Spleen (tissue), 11 donors: ENCODE measurements around the gene PLCH1. TPM values are rescaled to one million over a fixed set of nuclear protein-coding genes. Genes with fewer than 3 reads are reported as not detected.

ENCODE experiments used
- DNase-seq: peaks from one replicate; pipeline ENCODE4 v3.0.0-alpha.2; 2020
- H3K27ac ChIP-seq, 8 donors: fragments of 200-600 bp; sonication (generic) in 7 of 8; 1 replicate in 4 of 8; 2 replicates in 4 of 8; pipeline versions ENCODE4 v1.5.0 to v1.8.0; 2016 to 2021; ENCODE audit warnings: inconsistent platforms in 4 of 8, mild to moderate bottlenecking in 4 of 8, moderate library complexity in 1 of 8
- H3K27me3 ChIP-seq, 7 donors: fragments of 200-600 bp; sonication (generic) in 6 of 7; replicated peaks in 1 of 7; 1 replicate in 4 of 7; 2 replicates in 3 of 7; pipeline versions ENCODE4 v1.5.0 to v1.8.0; 2016 to 2021; ENCODE audit warnings: inconsistent platforms in 3 of 7, mild to moderate bottlenecking in 1 of 7
- H3K36me3 ChIP-seq, 6 donors: fragments of 200-600 bp; sonication (generic) in 5 of 6; 1 replicate in 4 of 6; 2 replicates in 2 of 6; pipeline versions ENCODE4 v1.5.0 to v1.8.0; 2016 to 2021; ENCODE audit warnings: inconsistent platforms in 2 of 6
- H3K4me1 ChIP-seq, 6 donors: fragments of 200-600 bp; sonication (generic) in 5 of 6; 1 replicate in 3 of 6; 2 replicates in 3 of 6; pipeline versions ENCODE4 v1.5.0 to v1.8.0; 2016 to 2021; ENCODE audit warnings: inconsistent platforms in 3 of 6
- H3K4me3 ChIP-seq, 8 donors: fragments of 200-600 bp; sonication (generic) in 7 of 8; 1 replicate in 4 of 8; 2 replicates in 4 of 8; pipeline versions ENCODE4 v1.5.0 to v1.8.0; 2016 to 2021; ENCODE audit warnings: inconsistent platforms in 4 of 8, mild to moderate bottlenecking in 4 of 8, moderate library complexity in 2 of 8
- H3K9me3 ChIP-seq, 8 donors: fragments of 200-600 bp; sonication (generic) in 7 of 8; 1 replicate in 4 of 8; 2 replicates in 4 of 8; pipeline versions ENCODE4 v1.5.0 to v1.8.0; 2016 to 2021; ENCODE audit warnings: inconsistent platforms in 4 of 8
- CTCF ChIP-seq, 11 experiments: fragments of 200-600 bp in 7 of 11; fragments of 450-650 bp in 4 of 11; sonication (generic) in 4 of 11; IDR thresholded peaks in 8 of 11; conservative IDR thresholded peaks in 3 of 11; 1 replicate in 7 of 11; 2 replicates in 4 of 11; pipeline versions ENCODE4 v1.4.0 to v1.8.0; 2016 to 2021; ENCODE audit warnings: antibody characterized with exemption in 11 of 11, inconsistent platforms in 4 of 11, mild to moderate bottlenecking in 1 of 11
- POLR2A ChIP-seq, 3 donors: fragments of 450-650 bp; IDR thresholded peaks; one replicate each; pipeline ENCODE4 v1.5.1; 2017; ENCODE audit warnings: antibody characterized with exemption in 3 of 3, mild to moderate bottlenecking in 1 of 3
- POLR2AphosphoS5 ChIP-seq, 3 donors: sonication (generic); formaldehyde crosslinking; IDR thresholded peaks; one replicate each; pipeline ENCODE4 v1.5.1; 2017; ENCODE audit warnings: antibody characterized with exemption in 3 of 3
- WGBS, 5 donors: extraction: QIAGEN DNeasy Blood & Tissue Kit in 3 of 5; methylation state at CpG; one replicate each; pipeline versions ENCODE4 v1.1.5 to v1.1.7; 2013 to 2018; 5-methylcytosine and 5-hydroxymethylcytosine counted together
- intact Hi-C: fragments of 100-400 bp; cut with DNase I; formaldehyde crosslinking; loops from one replicate; pipeline ENCODE4 v1.15.0; 2023; ENCODE audit warnings: low total_unique reads
- polyA plus RNA-seq, 3 donors: library from polyadenylated mRNA; stranded (reverse); fragments of 200-250 nt; gene quantifications; one replicate each; pipeline ENCODE4 v1.2.1, GENCODE V29; 2013
- total RNA-seq, 7 donors: library from RNA; depleted of rRNA in 3 of 7; stranded (reverse); fragments of >200 nt in 3 of 7; fragmentation: NEBNext Ultra II Directional in 4 of 7; extraction: Animal tissue kit (Norgen Biotek cat#: 25700) in 4 of 7; gene quantifications; one replicate each; pipeline versions ENCODE4 v1.1.0 to v1.2.1, GENCODE V29; 2016 to 2021
- donor health status: healthy with polysubstance abuse.
- donor health status: DM: no; HTN: no; CAD: no; lungs with moderate emphysema.
- donor health status: DM: no; HTN: no; CAD: no.
- donor health status: Bipolar disorder and iron deficiency.
- donor health status: healthy.
- donor health status: DM: no; HTN: no; CAD: no.
- donor health status: DM: yes; HTN: yes; CAD: no.

PLCH1 gene
- total and polyA plus RNA-seq, 10 donors: 0.02 to 0.37 (median 0.13) TPM; not detected in 1

GRCh38 chr3:155481089-155481488, 263.8 kb downstream of the PLCH1 start:
- Histone ChIP-seq H3K9me3 (peaks cover 0 to 20% (median 11%) of the 10 kb centered on the region in 8 donors), H3K4me1 (no peaks in the 10 kb centered on the region), H3K4me3 (no peak overlapping the region), H3K36me3 (no peaks in the 10 kb centered on the region), H3K27me3 (no peaks in the 10 kb centered on the region), H3K27ac (no peak overlapping the region)
- 58 to 76% (median 70%) methylated on average over 12 of the region's 12 CpGs for WGBS, 5 donors
- DNase-seq: no peak
- TF ChIP-seq POLR2AphosphoS5 (IDR thresholded peaks at IDR 0.05) (no peak), CTCF (IDR thresholded peaks at IDR 0.05 in 8 of 11, conservative IDR thresholded peaks at IDR 0.05 in 3 of 11) (no peak), POLR2A (IDR thresholded peaks at IDR 0.05) (no peak)
- intact Hi-C loops: no loop called here

GRCh38 chr3:155465664-155466063, 279.2 kb downstream of the PLCH1 start:
- DNase-seq: no peak
- H3K4me1 ChIP-seq: no peaks in the 10 kb centered on the region
- H3K36me3 ChIP-seq: no peaks in the 10 kb centered on the region
- 56 to 81% (median 67%) methylated on average over 2 of the region's 2 CpGs for WGBS, 5 donors
- peaks cover 0 to 41% (median 33%) of the 10 kb centered on the region in 8 donors for H3K9me3 ChIP-seq
- intact Hi-C loops: no loop called here
- no peak overlapping the region for H3K27ac ChIP-seq
- TF ChIP-seq POLR2AphosphoS5 (IDR thresholded peaks at IDR 0.05) (no peak), CTCF (IDR thresholded peaks at IDR 0.05 in 8 of 11, conservative IDR thresholded peaks at IDR 0.05 in 3 of 11) (no peak), POLR2A (IDR thresholded peaks at IDR 0.05) (no peak)
- H3K27me3 ChIP-seq: peaks cover 0 to 4% (median 0%) of the 10 kb centered on the region in 7 donors
- H3K4me3 ChIP-seq: no peak overlapping the region

GRCh38 chr3:155462672-155463071, 282.2 kb downstream of the PLCH1 start:
- Histone ChIP-seq H3K4me3 (no peak overlapping the region), H3K36me3 (no peaks in the 10 kb centered on the region), H3K27me3 (peaks cover 0 to 4% (median 0%) of the 10 kb centered on the region in 7 donors), H3K27ac (no peak overlapping the region), H3K9me3 (peaks cover 0 to 26% (median 17%) of the 10 kb centered on the region in 8 donors), H3K4me1 (no peaks in the 10 kb centered on the region)
- no peak for TF ChIP-seq CTCF (IDR thresholded peaks at IDR 0.05 in 8 of 11, conservative IDR thresholded peaks at IDR 0.05 in 3 of 11)
- no peak for DNase-seq
- intact Hi-C loops: no loop called here
- WGBS, 5 donors: 77 to 86% (median 80%) methylated on average over 4 of the region's 4 CpGs

GRCh38 chr3:155457591-155457990, 287.3 kb downstream of the PLCH1 start:
- Histone ChIP-seq H3K4me1 (no peaks in the 10 kb centered on the region), H3K27ac (no peak overlapping the region), H3K4me3 (no peak overlapping the region), H3K36me3 (no peaks in the 10 kb centered on the region), H3K27me3 (peaks cover 0 to 3% (median 0%) of the 10 kb centered on the region in 7 donors), H3K9me3 (no peaks in the 10 kb centered on the region)
- intact Hi-C loops: no loop called here
- WGBS, 5 donors: 83 to 95% (median 94%) methylated on average over 4 of the region's 4 CpGs
- TF ChIP-seq POLR2AphosphoS5 (IDR thresholded peaks at IDR 0.05): no peak
- no peak for TF ChIP-seq POLR2A (IDR thresholded peaks at IDR 0.05)
- TF ChIP-seq CTCF (IDR thresholded peaks at IDR 0.05 in 8 of 11, conservative IDR thresholded peaks at IDR 0.05 in 3 of 11): no peak
- DNase-seq: no peak
